H9 (cell line): ENCODE results near the gene FAM221B. TPM values are rescaled to one million over a fixed set of nuclear protein-coding genes. Genes with fewer than 3 reads are reported as not detected.

ENCODE experiments used
- DNase-seq: peaks from one replicate; pipeline ENCODE4 v3.0.0-alpha.2; 2017
- H2AFZ ChIP-seq: one replicate; pipeline ENCODE4 v1.6.1; 2013; ENCODE audit warnings: mild to moderate bottlenecking, low read length, control low read depth, moderate library complexity
- H2AK5ac ChIP-seq: 2 replicates; pipeline ENCODE4 v1.6.1; 2013; ENCODE audit warnings: low read length, control low read depth, mixed read lengths; ENCODE audit not compliant: insufficient read length
- H2BK120ac ChIP-seq: one replicate; pipeline ENCODE4 v1.6.1; 2013; ENCODE audit warnings: low read depth, mild to moderate bottlenecking, low read length, control low read depth, inconsistent platforms; ENCODE audit not compliant: poor library complexity, severe bottlenecking
- H2BK12ac ChIP-seq: 2 replicates; pipeline ENCODE4 v1.6.1; 2013; ENCODE audit warnings: low read length, control low read depth, mixed read lengths, low read depth; ENCODE audit not compliant: insufficient read length
- H2BK15ac ChIP-seq: 2 replicates; pipeline ENCODE4 v1.6.1; 2013; ENCODE audit warnings: low read depth, low read length, control low read depth
- H2BK20ac ChIP-seq: one replicate; pipeline ENCODE4 v1.6.1; 2013; ENCODE audit warnings: low read depth, mild to moderate bottlenecking, low read length, control low read depth, inconsistent platforms; ENCODE audit not compliant: poor library complexity, severe bottlenecking
- H2BK5ac ChIP-seq: 2 replicates; pipeline ENCODE4 v1.6.1; 2013; ENCODE audit warnings: low read length, control low read depth, mixed read lengths; ENCODE audit not compliant: insufficient read length
- H3K14ac ChIP-seq: 2 replicates; pipeline ENCODE4 v1.6.1; 2013; ENCODE audit warnings: low read length, control low read depth; ENCODE audit not compliant: insufficient read depth
- H3K18ac ChIP-seq: 2 replicates; pipeline ENCODE4 v1.6.1; 2013; ENCODE audit warnings: low read depth, mild to moderate bottlenecking, mixed read lengths, low read length, control low read depth; ENCODE audit not compliant: insufficient read length
- H3K23ac ChIP-seq: 2 replicates; pipeline ENCODE4 v1.6.1; 2013; ENCODE audit warnings: low read length, control low read depth, mixed read lengths, low read depth; ENCODE audit not compliant: insufficient read length
- H3K23me2 ChIP-seq: 2 replicates; pipeline ENCODE4 v1.6.1; 2013; ENCODE audit warnings: low read depth, mild to moderate bottlenecking, mixed read lengths, low read length, control low read depth; ENCODE audit not compliant: insufficient read length, poor library complexity, severe bottlenecking
- H3K27ac ChIP-seq: 2 replicates; pipeline ENCODE4 v1.5.1; 2013; ENCODE audit warnings: low read length, control low read depth, mixed read lengths, low read depth; ENCODE audit not compliant: insufficient read length
- H3K27me3 ChIP-seq: 2 replicates; pipeline ENCODE4 v1.6.1; 2013; ENCODE audit warnings: low read length, control low read depth, inconsistent platforms; ENCODE audit not compliant: insufficient read depth
- H3K4ac ChIP-seq: 2 replicates; pipeline ENCODE4 v1.6.1; 2013; ENCODE audit warnings: low read depth, mild to moderate bottlenecking, control low read depth, inconsistent platforms, low read length, moderate library complexity
- H3K4me1 ChIP-seq: 2 replicates; pipeline ENCODE4 v1.6.1; 2013; ENCODE audit warnings: low read length, control low read depth, inconsistent platforms; ENCODE audit not compliant: insufficient read depth
- H3K4me2 ChIP-seq: 2 replicates; pipeline ENCODE4 v1.6.1; 2013; ENCODE audit warnings: low read length, control low read depth, mixed read lengths; ENCODE audit not compliant: insufficient read length, insufficient read depth
- H3K56ac ChIP-seq: 2 replicates; pipeline ENCODE4 v1.6.1; 2013; ENCODE audit warnings: low read depth, mild to moderate bottlenecking, mixed read lengths, low read length, control low read depth; ENCODE audit not compliant: insufficient read length
- H3K79me1 ChIP-seq: 2 replicates; pipeline ENCODE4 v1.6.1; 2013; ENCODE audit warnings: low read depth, mild to moderate bottlenecking, moderate library complexity, low read length, control low read depth, inconsistent platforms; ENCODE audit not compliant: insufficient read depth, poor library complexity, severe bottlenecking
- H3K79me2 ChIP-seq: 2 replicates; pipeline ENCODE4 v1.6.1; 2013; ENCODE audit warnings: low read length, control low read depth, inconsistent platforms; ENCODE audit not compliant: insufficient read depth
- H3K9ac ChIP-seq: 2 replicates; pipeline ENCODE4 v1.6.1; 2013; ENCODE audit warnings: low read length, control low read depth, mixed read lengths; ENCODE audit not compliant: insufficient read length; ENCODE audit errors: extremely low read depth
- H3K9me3 ChIP-seq: one replicate; pipeline ENCODE4 v1.6.1; 2013; ENCODE audit warnings: low read depth, low read length, inconsistent platforms; ENCODE audit not compliant: control insufficient read depth
- H3T11ph ChIP-seq: one replicate; pipeline ENCODE4 v1.6.1; 2013; ENCODE audit warnings: mild to moderate bottlenecking, low read length, control low read depth, inconsistent platforms
- H4K20me1 ChIP-seq: one replicate; pipeline ENCODE4 v1.6.1; 2013; ENCODE audit not compliant: control insufficient read depth, insufficient read length, insufficient read depth
- H4K5ac ChIP-seq: 2 replicates; pipeline ENCODE4 v1.6.1; 2013; ENCODE audit warnings: low read depth, mild to moderate bottlenecking, mixed read lengths, low read length, control low read depth; ENCODE audit not compliant: insufficient read length
- H4K8ac ChIP-seq: replicated peaks from 2 replicates; pipeline ENCODE4 v1.6.1; 2013; ENCODE audit warnings: low read length, control low read depth, mixed read lengths, low read depth; ENCODE audit not compliant: insufficient read length
- H4K91ac ChIP-seq: 2 replicates; pipeline ENCODE4 v1.6.1; 2013; ENCODE audit warnings: low read depth, mild to moderate bottlenecking, moderate library complexity, mixed read lengths, low read length, control low read depth; ENCODE audit not compliant: insufficient read length
- H3K27ac Mint-ChIP-seq, 3 experiments: 2 replicates in 2 of 3; 3 replicates in 1 of 3; pipeline ENCODE4 v1.8.0; 2020 to 2021; ENCODE audit warnings: mixed read lengths in 3 of 3, mild to moderate bottlenecking in 1 of 3, moderate library complexity in 1 of 3
- H3K27me3 Mint-ChIP-seq: 2 replicates; pipeline ENCODE4 v1.8.0; 2021; ENCODE audit warnings: low read depth, mild to moderate bottlenecking, moderate library complexity, mixed read lengths
- H3K36me3 Mint-ChIP-seq, 3 experiments: 2 replicates in 2 of 3; 3 replicates in 1 of 3; pipeline ENCODE4 v1.8.0; 2020 to 2021; ENCODE audit warnings: low read depth in 3 of 3, mixed read lengths in 3 of 3; ENCODE audit not compliant: insufficient read depth in 1 of 3
- H3K4me1 Mint-ChIP-seq, 2 experiments: 2 replicates each; pipeline ENCODE4 v1.8.0; 2020; ENCODE audit warnings: mixed read lengths in 2 of 2
- H3K4me3 Mint-ChIP-seq, 2 experiments: 2 replicates in 1 of 2; 3 replicates in 1 of 2; pipeline ENCODE4 v1.8.0; 2020 to 2021; ENCODE audit warnings: mild to moderate bottlenecking in 2 of 2, mixed read lengths in 2 of 2, moderate library complexity in 1 of 2
- H3K9me3 Mint-ChIP-seq, 2 experiments: 2 replicates in 1 of 2; 3 replicates in 1 of 2; pipeline ENCODE4 v1.8.0; 2020; ENCODE audit warnings: mild to moderate bottlenecking in 2 of 2, mixed read lengths in 2 of 2, moderate library complexity in 1 of 2
- WGBS: extraction: QIAGEN DNeasy Blood & Tissue Kit; methylation state at CpG from one replicate; pipeline ENCODE4 v1.1.7; 2013; ENCODE audit warnings: missing lambda C conversion rate, low lambda C conversion rate, mixed read lengths; ENCODE audit not compliant: insufficient read length; ENCODE audit errors: extremely low coverage; 5-methylcytosine and 5-hydroxymethylcytosine counted together
- total RNA-seq: library from RNA; stranded (reverse); gene quantifications from 2 replicates; pipeline ENCODE4 v1.2.1, GENCODE V29; 2021
- TF ChIP-seq, protein P1 (sequence below): fragments of 200-600 bp; sonication (generic); conservative IDR thresholded peaks from 3 replicates; pipeline ENCODE4 v1.8.0; 2021; ENCODE audit warnings: antibody characterized with exemption, mild to moderate bottlenecking

The FAM221B gene
- total RNA-seq, 1 experiment from 2014 or later, result not detected

GRCh38 chr9:35808433-35808832 lies 20.1 kb downstream of the FAM221B start:
- DNase-seq, result no peak
- H4K8ac ChIP-seq, result no peak overlapping the region
- H3K4me2 ChIP-seq, result no peak overlapping the region
- Mint-ChIP-seq H3K9me3 (no peaks in the 10 kb centered on the region; a peak in 1 of 5 replicates), H3K4me1 (peaks cover 9% of the 10 kb centered on the region in 2 experiments), H3K27ac (no peak overlapping the region), H3K4me3 (no peak overlapping the region), H3K36me3 (peaks cover 11 to 22% (median 16%) of the 10 kb centered on the region in 3 experiments), H3K27me3 (peaks cover 5% of the 10 kb centered on the region)
- no peak overlapping the region for H3T11ph ChIP-seq
- no peaks in the 10 kb centered on the region for H3K4me1 ChIP-seq
- H3K27me3 ChIP-seq, result no peaks in the 10 kb centered on the region
- no peak overlapping the region for H3K14ac ChIP-seq
- H2AK5ac ChIP-seq, result no peak overlapping the region
- no peak overlapping the region for H3K23ac ChIP-seq
- H3K9me3 ChIP-seq, result no peaks in the 10 kb centered on the region
- no peak overlapping the region for H3K27ac ChIP-seq
- no peak overlapping the region for H3K56ac ChIP-seq
- H2BK5ac ChIP-seq, result no peak overlapping the region
- no peak overlapping the region for H2AFZ ChIP-seq
- H3K9ac ChIP-seq, result no peak overlapping the region
- H4K5ac ChIP-seq, result no peak overlapping the region
- no peaks in the 10 kb centered on the region for H4K20me1 ChIP-seq
- TF ChIP-seq, protein P1, sequence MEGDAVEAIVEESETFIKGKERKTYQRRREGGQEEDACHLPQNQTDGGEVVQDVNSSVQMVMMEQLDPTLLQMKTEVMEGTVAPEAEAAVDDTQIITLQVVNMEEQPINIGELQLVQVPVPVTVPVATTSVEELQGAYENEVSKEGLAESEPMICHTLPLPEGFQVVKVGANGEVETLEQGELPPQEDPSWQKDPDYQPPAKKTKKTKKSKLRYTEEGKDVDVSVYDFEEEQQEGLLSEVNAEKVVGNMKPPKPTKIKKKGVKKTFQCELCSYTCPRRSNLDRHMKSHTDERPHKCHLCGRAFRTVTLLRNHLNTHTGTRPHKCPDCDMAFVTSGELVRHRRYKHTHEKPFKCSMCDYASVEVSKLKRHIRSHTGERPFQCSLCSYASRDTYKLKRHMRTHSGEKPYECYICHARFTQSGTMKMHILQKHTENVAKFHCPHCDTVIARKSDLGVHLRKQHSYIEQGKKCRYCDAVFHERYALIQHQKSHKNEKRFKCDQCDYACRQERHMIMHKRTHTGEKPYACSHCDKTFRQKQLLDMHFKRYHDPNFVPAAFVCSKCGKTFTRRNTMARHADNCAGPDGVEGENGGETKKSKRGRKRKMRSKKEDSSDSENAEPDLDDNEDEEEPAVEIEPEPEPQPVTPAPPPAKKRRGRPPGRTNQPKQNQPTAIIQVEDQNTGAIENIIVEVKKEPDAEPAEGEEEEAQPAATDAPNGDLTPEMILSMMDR, result no peak
- H2BK20ac ChIP-seq, result no peak overlapping the region
- no peak overlapping the region for H3K4ac ChIP-seq
- no peak overlapping the region for H3K18ac ChIP-seq
- H2BK12ac ChIP-seq, result no peak overlapping the region
- WGBS, result no CpG with 5 or more reads among the region's 9 CpGs
- no peak overlapping the region for H2BK15ac ChIP-seq
- no peak overlapping the region for H4K91ac ChIP-seq
- H2BK120ac ChIP-seq, result no peak overlapping the region
- H3K79me2 ChIP-seq, result no peaks in the 10 kb centered on the region
- no peaks in the 10 kb centered on the region for H3K79me1 ChIP-seq
- peaks cover 4% of the 10 kb centered on the region for H3K23me2 ChIP-seq
